Cerebellar cortex (tissue), 1 donor: Measurements from ENCODE around the gene UHRF2.
"Not testable (repeated sequence)": the region's sequence is repeated elsewhere in the genome, so short reads cannot be mapped to it uniquely, and the experiment has no call there.

Source experiments
- DNase-seq: peaks from one replicate; pipeline ENCODE4 v3.0.0-alpha.2; 2015; ENCODE audit warnings: low spot score

The UHRF2 gene

DNA sequence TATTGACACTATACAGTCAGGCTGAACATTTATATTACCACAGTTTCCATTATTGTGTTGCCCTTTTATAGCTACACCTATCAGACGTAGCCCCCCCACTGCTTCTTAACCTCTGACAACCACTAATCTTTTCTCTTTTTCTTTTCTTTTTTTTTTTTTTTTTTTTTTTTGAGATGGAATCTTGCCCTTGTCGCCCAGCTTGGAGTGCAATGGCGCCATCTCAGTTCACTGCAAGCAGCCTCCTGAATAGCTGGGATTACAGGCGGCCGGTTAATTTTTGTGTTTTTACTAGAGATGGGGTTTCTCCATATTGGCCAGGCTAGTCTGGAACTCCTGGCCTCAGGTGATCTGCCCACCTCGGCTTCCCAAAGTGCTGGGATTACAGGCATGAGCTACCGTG is 75.4 kb downstream of the UHRF2 start:
- peak; percentile 12 for DNase-seq

DNA sequence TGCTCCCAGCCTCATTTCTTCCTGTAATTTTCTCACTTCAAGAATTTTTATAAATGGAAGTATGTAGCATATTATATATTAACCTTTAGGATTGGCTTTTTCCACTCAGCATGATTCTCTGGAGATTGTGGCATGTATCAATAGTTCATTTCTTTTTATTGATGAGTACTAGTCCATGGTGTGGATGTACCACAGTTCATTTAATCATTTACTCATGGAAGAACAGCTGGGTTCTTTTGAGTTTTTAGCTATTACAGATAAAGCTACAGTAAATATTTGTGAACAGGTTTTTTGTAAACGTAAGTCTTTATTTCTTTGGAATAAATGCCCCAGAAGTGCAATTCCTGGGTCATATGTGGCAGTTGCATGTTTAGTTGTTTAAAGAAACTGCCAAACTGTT is 76.1 kb downstream of the UHRF2 start:
- no peak for DNase-seq

DNA sequence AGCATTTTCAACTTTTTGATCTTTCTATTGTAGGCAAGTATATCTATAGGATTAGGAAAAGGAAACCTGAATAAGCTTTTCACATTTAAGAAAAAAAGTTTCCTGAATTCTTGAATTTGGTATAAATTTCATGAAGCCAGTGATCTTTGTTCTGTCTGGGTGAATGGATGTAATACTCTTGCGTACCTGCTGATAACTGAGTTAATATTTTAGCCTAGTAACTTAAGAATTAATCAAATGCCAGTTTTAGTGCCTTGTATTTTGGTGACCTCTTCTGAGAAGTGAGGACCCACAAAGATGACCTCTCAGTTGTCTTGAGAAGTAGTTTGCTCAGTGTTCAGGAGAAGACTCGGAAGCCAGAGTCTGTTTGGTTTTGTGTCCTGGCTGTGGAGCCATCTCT is 77.9 kb downstream of the UHRF2 start:
- no peak for DNase-seq

DNA sequence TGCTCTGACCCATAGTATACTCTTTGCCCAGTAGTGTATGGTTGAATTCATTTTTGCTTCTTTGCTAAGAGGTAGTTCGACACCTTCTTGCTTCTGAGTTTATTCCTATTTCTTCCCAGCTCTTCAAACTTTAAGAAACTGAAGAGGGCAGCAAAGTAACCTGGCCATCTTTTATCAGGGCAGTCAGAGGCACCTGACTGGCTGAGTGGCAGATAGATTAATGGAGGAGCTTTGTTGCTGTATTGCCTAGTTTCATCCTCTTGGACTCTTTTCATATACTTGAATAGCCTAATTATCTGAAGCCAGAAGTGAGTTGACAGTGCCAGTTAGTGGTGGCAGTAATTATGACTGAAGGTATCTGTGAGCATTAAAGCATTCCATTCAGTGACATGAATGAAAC is 82.5 kb downstream of the UHRF2 start:
- DNase-seq, result peak; percentile 6

DNA sequence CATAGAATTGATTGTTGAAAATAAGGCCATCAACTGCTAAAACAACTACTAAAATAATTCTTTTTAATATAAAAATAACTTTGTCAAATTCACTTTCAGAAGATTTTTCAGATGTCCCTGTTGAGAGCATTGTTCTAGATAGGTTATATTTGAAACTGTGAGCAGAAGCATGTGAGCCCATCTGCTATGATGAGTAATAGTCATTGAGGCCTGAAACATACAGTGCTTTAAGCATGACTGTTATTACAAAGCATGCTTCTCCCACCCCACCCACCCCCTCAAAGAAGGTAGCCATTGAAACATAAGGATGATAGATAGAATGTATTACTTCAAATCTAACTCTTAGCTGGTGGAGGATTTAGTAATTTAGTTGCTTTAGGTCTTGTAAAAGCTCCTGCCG is 86.0 kb downstream of the UHRF2 start:
- DNase-seq, result no peak

DNA sequence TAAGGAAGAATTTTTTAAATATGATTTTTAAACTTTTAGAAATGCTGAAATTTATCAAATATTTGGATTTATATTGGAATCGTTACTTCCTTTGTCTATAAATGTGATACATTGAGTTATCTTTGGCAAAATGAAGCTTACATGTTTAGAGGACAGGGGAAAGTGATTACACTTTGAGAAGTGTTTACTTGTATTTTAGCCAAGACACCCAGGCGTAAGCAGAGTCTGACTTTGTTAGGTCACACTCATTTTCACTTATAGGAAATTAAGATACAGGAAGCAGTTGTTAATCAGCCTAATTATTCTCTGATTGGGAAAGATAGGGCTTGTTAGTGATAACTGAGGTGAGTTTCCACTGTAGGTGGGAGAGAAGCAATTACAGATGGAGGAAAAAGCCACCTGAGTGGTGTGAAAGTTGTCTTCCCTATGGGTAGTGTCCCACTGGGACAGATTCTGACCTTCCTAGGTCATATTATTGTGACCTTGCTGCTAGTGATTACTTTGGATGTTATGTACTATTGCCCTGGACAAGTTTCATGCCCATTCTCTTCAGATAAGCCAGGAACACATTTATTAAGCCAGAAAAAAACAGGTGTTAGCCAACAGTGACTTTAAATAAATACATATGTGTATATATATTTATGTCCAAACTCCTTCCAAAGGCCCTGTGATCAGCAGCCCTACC is 88.7 kb downstream of the UHRF2 start:
- DNase-seq, result no peak

DNA sequence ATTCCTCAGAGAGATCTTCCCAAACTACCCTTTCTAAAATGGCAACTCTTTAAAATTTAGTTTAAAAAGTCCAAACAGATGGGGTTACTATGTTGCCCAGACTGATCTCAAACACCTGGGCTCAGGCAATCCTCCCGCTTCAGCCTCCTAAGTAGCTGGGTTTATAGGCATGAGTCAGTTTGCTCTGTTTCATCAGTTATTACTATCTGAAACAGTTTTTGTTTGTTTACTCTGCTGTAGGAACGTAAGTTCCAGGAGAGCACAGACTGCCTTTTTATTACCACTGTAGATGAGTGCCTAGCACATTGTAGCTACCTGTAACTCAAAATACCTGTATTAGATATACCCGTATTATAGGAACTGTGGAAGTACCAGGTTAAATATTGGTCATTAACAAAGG is 89.4 kb downstream of the UHRF2 start:
- no peak for DNase-seq

DNA sequence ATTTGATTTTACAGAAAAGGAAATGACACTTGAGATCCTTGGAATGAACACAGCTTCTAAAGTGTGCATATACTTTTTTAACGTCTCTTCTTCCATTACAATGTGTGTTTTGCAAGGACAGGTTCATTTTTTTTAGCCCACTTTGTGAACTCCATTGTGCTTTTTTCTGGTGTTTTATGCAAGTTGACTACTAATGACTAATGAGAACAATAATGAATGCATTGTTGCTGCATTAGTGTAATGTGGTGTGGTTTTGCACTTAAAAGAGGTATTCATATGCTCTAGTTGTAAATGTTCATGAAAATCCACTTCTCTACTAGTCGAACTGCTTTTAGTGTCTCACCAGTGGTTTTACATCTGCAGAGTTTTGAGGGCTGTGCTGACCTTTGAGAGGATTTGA is 93.6 kb downstream of the UHRF2 start:
- DNase-seq, result no peak

DNA sequence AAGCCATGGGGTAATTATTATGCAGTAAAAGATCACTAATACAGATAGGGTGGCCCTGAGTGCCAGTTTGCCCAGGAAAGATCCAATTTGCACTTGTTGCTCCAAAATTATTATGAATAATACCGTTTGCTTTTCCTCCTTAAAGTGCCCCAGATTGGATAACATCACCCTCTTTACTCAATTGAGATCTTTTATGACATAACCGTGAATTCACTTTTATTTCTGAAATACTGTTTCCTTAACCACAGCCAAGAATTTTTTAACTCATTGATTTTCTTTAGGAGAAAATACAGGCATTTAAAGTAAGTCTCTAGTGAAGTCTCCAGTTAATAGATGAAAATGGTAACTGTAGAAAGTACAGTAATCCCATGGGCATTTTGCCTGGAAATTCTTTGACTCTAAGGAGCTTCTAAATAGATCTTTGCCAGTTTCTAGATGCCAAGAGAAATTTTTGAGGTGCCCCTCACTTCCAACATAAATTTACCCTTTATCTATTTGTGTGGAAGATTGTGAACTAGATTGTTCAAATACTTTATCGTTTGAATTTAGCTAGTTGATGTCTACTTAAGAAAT is 99.2 kb downstream of the UHRF2 start:
- no peak for DNase-seq

DNA sequence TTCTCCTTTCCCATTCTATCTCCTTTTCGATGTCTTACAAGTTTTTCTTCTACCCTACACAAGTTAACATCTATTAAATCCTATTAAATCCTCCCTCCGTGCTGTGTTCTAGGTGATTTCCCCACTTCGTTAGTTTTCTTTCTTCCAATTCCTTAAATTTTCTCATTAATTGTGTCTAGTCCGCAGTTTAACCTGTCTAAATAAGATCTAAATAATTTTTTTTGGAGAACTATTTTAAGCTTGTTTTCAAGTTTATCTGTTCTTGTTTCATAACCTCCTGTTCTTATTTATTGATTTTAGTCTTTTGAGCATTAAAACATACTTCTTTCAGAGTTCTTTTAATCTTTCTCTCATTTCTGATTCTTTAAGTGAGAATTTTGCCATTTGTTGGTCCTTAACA is 109.3 kb downstream of the UHRF2 start:
- no peak for DNase-seq

DNA sequence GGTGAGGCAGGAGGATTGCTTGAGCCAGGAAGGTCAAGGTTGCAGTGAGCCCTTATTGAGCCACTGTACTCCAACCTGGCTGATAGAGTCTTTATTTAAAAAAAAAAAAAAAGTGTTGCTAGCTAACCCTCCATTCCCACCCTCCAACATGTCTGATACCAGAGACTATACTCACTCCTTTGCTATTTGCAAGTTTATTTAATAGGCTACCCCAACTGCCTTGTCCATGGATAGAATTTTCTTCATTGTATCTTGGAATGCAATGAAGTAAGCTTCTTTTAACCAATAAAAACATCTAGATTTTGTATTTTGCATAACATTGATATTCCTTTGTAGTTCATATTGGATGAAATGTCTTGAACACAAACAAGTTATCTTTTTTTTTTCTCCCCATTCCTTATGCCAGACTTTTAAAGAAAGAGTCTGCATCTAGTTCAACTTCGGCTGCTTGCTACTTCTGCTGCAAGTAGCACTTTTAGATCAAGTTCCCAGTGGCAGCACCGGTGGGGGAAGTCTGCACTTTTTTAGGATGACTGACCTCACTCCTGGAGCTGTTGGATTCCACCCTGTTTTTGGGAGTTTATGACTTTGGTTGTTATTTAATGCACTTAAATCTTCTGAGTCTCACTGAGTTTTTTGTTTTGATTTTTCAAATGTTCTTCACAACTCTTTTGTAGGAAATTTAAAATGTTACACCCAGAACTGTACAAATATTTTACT is 112.5 kb downstream of the UHRF2 start:
- DNase-seq, result no peak

DNA sequence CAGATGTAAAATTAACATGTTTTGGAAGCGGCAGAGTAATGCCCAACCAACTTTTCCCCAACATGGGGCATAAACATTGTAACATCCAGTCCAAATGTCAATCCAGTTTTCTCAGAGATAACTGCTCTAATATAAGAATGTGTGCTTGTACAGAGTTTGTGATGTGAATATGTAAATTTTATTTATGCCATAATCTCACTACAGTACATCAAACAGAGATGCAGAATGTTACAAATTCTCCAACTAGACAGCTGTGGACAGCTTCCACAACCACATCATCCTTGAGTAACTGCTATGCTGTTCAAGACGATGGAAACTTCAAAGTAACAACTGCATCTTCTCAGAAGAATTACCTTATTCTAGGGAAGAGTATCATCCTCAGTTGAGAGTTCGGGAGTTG is 122.6 kb downstream of the UHRF2 start:
- DNase-seq, result no peak

DNA sequence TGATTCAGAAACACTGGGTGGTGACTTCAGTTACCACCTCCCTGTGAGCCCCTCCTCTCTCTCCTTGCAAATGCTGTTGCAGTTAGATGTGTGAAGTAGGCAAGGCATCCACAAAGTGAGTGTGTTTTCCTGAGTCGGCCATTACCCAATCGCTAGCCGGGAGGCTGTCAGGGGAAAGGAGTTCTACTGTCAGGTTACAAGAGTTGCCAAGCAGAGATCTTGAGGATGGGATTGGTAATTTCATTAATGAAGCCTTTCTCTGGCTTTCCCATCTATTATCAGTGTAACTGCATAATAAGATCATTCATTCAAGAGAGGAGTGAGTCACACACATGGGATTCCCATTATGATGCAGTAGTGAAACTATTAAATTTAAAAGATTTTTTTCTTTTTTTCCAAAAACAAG is 125.7 kb downstream of the UHRF2 start:
- DNase-seq, result no peak

DNA sequence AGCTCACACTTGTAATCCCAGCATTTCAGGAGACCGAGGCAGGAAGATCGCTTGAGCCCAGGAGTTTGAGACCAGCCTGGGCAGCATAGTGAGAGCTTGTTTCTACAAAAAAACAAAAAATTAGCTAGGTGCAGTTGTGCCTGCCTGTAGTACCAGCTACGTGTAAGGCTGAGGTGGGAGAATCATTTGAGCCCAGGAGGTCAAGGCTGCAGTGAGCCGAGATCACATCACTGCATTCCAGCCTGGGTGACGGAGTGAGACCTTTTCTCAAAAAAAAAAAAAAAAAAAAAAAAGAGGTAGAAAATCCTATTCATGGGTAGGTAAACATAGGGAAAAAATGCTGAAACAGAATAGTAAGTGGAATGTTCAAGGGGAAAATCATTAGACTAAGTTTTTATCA is 129.6 kb downstream of the UHRF2 start:
- DNase-seq, result not testable (repeated sequence)

DNA sequence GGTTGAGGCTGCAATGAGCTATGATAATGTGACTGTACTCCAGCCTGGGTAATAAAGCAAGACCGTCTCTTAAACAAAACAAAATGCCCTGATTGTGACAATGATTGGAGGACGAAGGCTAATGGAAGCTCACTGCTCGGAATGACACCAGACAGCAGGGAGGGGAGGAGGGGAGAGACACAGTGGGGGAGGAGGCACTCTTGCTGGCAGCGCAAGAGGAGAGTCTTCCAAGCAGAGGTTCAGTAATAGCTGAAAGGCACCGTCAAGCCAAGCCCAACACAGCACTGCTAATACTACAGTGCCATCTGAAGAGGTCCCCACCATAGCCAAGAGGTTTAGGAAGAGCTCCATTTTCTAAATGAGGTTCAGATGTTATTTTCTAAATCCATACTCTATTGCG is 130.2 kb downstream of the UHRF2 start:
- no peak for DNase-seq

DNA sequence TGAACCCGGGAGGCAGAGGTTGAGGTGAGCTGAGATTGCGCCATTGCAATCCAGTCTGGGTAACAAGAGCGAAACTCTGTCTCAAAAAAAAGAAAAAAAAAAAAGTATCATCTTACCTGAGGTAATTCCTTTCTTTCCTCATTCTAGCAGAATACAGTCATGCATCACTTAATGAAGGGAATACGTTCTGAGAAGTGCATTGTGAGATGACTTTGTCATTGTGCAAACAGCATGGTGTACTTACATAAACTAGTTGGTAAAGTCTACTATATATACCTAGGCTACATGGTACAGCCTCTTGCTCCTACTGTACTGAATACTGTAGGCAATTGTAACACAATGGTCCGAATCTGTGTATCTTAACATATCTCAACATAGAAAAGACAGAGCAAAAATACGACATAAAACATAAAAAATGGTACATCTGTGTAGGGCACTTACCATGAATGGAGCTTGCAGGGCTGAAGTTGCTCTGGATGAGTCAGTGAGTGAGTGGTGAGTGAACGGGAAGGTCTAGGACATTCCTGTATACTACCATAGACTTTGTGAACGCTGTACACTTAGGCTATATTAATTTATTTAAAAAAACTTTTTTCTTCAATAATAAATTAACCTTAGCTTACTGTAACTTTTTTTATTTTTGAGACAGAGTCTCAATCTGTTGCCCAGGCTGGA is 132.2 kb downstream of the UHRF2 start:
- DNase-seq, result no peak

DNA sequence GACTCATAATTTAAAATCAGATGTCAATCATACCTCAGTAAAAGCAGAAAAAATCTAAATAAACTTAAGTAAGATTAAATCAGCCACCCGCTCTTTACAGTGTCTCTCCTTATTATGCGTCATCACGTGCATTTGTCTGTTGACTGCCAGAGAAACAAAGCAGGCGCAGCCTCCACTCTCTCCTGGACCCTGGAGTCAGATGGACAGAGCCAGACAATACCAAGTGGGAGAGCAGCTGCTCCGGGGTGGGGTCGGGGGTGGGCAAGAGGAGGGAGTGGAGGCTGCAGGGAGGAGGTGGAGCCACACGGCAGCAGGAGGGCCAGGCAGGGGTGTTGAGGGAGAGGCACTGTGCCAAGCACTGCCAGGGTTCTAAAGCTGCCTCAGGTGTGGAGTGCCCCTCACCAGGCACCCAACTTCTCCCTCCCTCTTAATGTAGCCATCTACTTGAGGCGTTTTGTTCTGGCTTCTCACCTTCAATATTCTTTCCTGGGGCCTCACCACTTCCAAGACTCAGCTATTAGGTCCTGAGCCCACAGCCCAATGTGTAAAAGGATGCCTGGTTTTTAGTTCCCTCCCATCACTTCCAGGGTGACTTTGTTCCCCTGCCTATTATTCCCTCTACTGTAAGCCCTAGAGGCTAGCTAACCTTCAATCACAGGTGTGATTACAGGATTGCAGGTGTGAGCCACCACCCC is 136.3 kb downstream of the UHRF2 start:
- no peak for DNase-seq

DNA sequence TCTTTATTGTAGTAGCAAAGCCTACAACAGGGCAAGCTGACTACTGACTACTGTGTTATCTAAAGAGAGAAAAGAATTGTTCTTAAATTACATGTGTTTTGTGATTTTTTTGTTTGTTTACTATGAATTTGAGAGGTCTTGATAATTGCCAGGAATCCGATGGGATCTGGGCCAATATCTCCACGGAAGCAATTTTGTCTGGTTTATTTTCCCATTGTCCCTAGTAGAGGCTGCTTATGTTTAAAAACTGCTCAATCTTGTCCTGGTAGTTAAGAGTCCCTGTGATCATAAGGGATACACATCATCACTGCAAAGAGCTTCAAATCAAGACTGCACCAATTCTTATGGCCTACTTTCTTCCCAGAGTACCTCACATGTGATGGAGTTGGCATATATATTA is 138.1 kb downstream of the UHRF2 start:
- DNase-seq, result no peak

DNA sequence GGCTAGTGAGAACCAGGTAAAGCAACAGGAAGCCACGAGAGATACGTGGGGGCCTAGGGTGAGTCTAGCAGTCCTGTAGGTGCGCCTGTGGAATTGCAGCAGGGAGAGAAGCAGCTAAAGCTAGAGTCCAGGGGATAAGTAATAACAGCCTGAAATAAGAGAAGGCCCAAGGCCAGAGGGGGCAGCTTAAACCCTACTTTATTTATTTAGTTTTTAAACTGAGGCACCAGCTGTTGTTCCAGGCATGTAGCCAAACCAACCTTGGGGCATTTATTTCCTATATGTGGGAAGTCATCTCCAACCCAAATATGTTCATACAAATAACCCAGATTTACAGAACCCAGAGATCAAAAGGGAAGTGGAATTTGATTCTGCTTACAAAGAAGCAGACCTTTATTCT is 139.0 kb downstream of the UHRF2 start:
- DNase-seq, result no peak

DNA sequence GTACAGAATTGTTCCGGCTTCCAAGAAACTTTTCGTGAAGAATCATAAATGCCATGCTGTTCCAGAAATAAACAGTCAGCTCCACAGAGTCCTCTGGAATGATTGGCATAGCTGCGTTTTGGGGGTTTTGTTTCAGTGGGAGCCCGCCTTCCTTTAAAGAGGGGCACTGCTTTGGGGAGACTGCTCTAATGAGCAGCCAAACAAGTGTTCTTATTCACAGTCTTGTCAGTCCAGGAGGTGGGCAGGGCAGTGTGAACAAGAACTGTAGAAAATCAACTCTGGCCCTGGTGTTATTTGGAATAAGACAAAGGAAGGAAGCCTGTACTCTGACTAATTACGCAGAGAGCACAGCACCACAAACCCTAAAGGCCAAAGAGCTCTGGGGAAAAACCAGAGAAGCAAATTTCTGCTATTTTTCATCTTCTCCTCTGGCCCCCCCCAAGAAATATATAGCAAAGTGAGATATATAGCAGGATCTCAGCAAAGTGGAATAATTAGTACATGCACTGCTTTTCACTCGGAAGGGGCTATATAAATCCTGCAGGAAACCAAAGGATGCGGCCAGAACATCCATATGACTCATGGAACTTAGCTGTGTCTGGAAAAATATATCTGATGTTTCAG is 139.6 kb downstream of the UHRF2 start:
- no peak for DNase-seq

DNA sequence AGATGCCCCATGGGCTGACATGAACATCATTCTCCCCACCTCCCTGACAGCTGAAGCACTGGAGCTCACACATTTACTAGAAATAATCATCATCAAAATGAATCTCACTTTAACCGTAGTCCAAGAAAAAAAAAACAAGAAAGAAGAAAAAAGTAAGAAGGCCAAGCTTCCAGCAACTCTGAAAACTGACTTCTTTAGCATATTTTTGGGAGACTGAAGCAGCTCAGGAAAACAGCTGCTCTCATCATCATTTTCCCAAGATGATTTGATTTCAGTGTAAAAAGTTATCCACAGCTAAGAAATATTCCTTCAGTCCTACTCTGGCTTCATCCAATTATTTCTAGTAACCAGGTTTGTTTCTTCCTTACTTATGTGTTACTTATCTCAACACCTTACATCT is 140.9 kb downstream of the UHRF2 start:
- no peak for DNase-seq
